A549 (cell line): ENCODE results near the gene SAMMSON.

Experiments used
- CTCF ChIP-seq: fragments of >200 bp; sonication (Bioruptor Twin); formaldehyde crosslinking; IDR thresholded peaks from 3 replicates; pipeline ENCODE4 v1.5.1; 2016
- EP300 ChIP-seq, 2 experiments: fragments of >200 bp; sonication (Bioruptor Twin); formaldehyde crosslinking; IDR thresholded peaks; 2 replicates in 1 of 2; 3 replicates in 1 of 2; pipeline ENCODE4 v1.6.1; 2016 to 2017
- HEYL ChIP-seq: fragments of 250-450 bp; sonication (Bioruptor Pico); IDR thresholded peaks from 2 replicates; pipeline ENCODE4 v1.8.0; 2021; ENCODE audit warnings: mild to moderate bottlenecking, moderate library complexity
- JUN ChIP-seq, 2 experiments: fragments of >200 bp; sonication (Bioruptor Twin); formaldehyde crosslinking; IDR thresholded peaks; 2 replicates in 1 of 2; 3 replicates in 1 of 2; pipeline ENCODE4 v1.6.1; 2016 to 2017
- MAZ ChIP-seq: fragments of 150-350 bp; IDR thresholded peaks from 2 replicates; pipeline ENCODE4 v1.6.1; 2014; ENCODE audit warnings: antibody characterized with exemption, low read depth, low read length, borderline replicate concordance
- POLR2A ChIP-seq: IDR thresholded peaks from 2 replicates; pipeline ENCODE4 v1.6.1; 2012; ENCODE audit warnings: mild to moderate bottlenecking, low read length
- REST ChIP-seq: fragments of 200-600 bp; sonication (generic); IDR thresholded peaks from 2 replicates; pipeline ENCODE4 v1.6.1; 2016; ENCODE audit warnings: antibody characterized with exemption, mild to moderate bottlenecking, moderate library complexity
- SMC3 ChIP-seq: fragments of >200 bp; sonication (Bioruptor Twin); formaldehyde crosslinking; IDR thresholded peaks from 3 replicates; pipeline ENCODE4 v1.6.1; 2018; ENCODE audit warnings: inconsistent platforms

GRCh38 chr3:70020906-70021660 lies 21.6 kb downstream of the SAMMSON start:
- TF ChIP-seq CTCF (no peak), JUN (IDR thresholded peaks at IDR 0.05) (no peak), EP300 (IDR thresholded peaks at IDR 0.05) (no peak), REST (no peak), MAZ (no peak), POLR2A (no peak), HEYL (CRISPR knock-in tag) (no peak), SMC3 (no peak)
